Jurkat, Clone E6-1 (cell line): ENCODE results near the gene ARMCX4. TPM values are rescaled to one million over a fixed set of nuclear protein-coding genes. Genes with fewer than 3 reads are reported as not detected.
A peak's percentile ranks its signal among the peaks of the same experiment; 100 is the strongest.
"Not testable (repeated sequence)": the region's sequence is repeated elsewhere in the genome, so short reads cannot be mapped to it uniquely, and the experiment has no call there.

Experiments
- DNase-seq: peaks from one replicate; pipeline ENCODE4 v3.0.0-alpha.2; 2011; ENCODE audit warnings: low read depth, low spot score
- H3K4me3 ChIP-seq: 2 replicates; pipeline ENCODE4 v1.5.1; 2011; ENCODE audit warnings: mild to moderate bottlenecking, low read length, control low read depth, moderate library complexity
- polyA plus RNA-seq: library from polyadenylated mRNA; unstranded; fragments of >200 nt; gene quantifications from one replicate; pipeline ENCODE4 v1.2.1, GENCODE V29; 2012; ENCODE audit warnings: missing spikeins; ENCODE audit not compliant: insufficient read length, insufficient read depth

The ARMCX4 gene
- 4.6 TPM for polyA plus RNA-seq

- peak within 1 kb of the TSS; percentile 40 for H3K4me3 ChIP-seq
- DNase-seq, result no peak
These were observed at the start of gene ARMCX4 for GRCh38 chrX:101485212-101485949. ARMCX4 (plus strand) TSS chrX:101485456; CDS start chrX:101488590, 3,134 bp downstream.

- H3K4me3 ChIP-seq, result no peak overlapping the region
- no peak for DNase-seq
These were observed 43.2 kb upstream of the ARMCX4 start for GRCh38 chrX:101442085-101442484.

- no peak for DNase-seq
- no peak overlapping the region for H3K4me3 ChIP-seq
These were observed 36.0 kb upstream of the ARMCX4 start for GRCh38 chrX:101449279-101449678.

DNA sequence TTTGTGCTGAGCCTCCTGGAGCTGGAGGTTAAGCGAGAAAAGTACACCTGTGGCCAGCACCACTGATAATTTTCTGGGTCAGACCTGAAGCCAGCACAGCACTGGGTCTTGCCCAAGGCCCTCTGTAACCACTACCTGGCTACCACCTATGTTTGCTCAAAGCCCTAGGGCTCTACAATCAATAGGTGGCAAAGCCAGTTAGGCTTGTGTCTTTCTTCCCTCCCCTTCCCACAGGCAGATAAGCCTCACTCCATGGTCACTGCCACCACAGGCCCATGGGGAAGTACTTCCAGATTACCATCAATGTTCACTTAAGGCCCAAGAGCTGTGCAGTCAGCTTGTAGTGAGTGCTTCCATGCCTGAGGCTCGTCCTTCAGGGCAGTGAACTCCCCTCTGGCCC, 35.2 kb upstream of the ARMCX4 start:
- no peak overlapping the region for H3K4me3 ChIP-seq
- no peak for DNase-seq

DNA sequence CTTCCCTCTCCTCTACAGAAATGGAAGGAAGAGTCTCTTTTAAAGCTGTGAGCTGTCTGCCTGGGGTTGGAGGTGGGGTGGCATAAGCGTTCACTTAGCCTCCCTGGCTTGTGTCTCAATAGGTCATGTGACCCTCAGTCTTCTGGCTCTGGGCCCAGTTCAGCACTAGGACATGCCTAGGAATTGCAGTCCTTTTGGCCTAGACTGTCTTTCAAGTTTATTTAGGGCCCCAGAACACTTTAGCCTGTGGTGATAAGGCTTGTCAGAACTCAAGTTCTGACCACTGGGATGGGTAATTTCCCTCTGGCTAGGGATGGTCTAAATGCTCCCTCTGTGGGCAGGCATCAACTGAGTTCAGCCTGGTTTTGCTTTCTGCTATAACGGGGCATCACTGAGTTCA, 34.3 kb upstream of the ARMCX4 start:
- no peak overlapping the region for H3K4me3 ChIP-seq
- no peak for DNase-seq

DNA sequence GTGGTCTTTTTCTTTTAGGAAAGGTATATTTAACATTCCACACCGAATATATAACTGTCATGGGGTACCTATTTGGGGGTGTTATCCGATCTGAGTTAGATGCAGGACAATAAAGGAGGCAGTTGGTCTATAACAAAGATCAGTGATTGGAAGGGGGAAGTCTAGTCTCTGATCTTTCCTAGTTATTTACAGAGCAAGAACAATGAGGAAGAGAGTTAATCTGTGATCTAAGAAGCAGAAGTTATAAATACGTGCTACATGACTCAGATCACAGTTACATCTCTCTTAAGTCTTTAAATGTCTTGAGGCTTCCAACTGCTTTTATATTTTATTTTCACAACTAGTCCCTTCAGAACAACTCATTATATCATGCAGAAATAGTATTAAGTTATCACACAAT, 33.2 kb upstream of the ARMCX4 start:
- no peak for DNase-seq
- H3K4me3 ChIP-seq, result no peak overlapping the region

GRCh38 chrX:101460669-101461068, 24.6 kb upstream of the ARMCX4 start:
- DNase-seq, result no peak
- H3K4me3 ChIP-seq, result no peak overlapping the region

GRCh38 chrX:101462892-101463291, 22.4 kb upstream of the ARMCX4 start:
- H3K4me3 ChIP-seq, result no peak overlapping the region
- DNase-seq, result no peak

GRCh38 chrX:101478366-101478765, 6.9 kb upstream of the ARMCX4 start:
- no peak for DNase-seq
- no peak overlapping the region for H3K4me3 ChIP-seq

DNA sequence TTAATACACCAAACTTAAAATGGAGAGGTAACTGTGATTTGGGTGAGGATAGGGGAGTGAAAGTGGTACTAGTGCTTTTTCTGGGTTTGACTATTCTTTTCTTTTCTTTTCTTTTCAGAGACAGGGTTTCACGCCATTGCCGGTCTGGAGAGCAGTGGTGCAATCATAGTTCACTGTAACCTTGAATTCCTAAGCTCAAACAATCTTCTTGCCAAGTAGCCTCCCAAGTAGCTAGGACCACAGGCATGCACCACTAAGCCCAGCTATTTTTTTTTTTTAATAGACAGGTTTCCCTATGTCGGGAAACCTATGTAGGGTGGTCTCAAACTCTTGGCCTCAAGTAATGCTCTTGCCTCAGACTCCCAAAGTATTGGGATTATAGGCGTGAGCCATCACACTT, 3.0 kb upstream of the ARMCX4 start:
- H3K4me3 ChIP-seq, result no peak overlapping the region
- DNase-seq, result no peak

GRCh38 chrX:101483705-101484104, 1.6 kb upstream of the ARMCX4 start:
- H3K4me3 ChIP-seq, result no peak overlapping the region
- DNase-seq, result no peak

GRCh38 chrX:101484135-101484534, 1.1 kb upstream of the ARMCX4 start:
- no peak overlapping the region for H3K4me3 ChIP-seq
- DNase-seq, result no peak

GRCh38 chrX:101488796-101489195, 3.5 kb downstream of the ARMCX4 start:
- no peak for DNase-seq
- H3K4me3 ChIP-seq, result no peak overlapping the region

GRCh38 chrX:101491943-101492342, 6.7 kb downstream of the ARMCX4 start:
- DNase-seq, result no peak
- no peak overlapping the region for H3K4me3 ChIP-seq

- no peak overlapping the region for H3K4me3 ChIP-seq
- no peak for DNase-seq
These were observed 8.0 kb downstream of the ARMCX4 start for GRCh38 chrX:101493225-101493624.

GRCh38 chrX:101502929-101503328, 17.7 kb downstream of the ARMCX4 start:
- DNase-seq, H3K4me3 ChIP-seq: not testable (repeated sequence)

DNA sequence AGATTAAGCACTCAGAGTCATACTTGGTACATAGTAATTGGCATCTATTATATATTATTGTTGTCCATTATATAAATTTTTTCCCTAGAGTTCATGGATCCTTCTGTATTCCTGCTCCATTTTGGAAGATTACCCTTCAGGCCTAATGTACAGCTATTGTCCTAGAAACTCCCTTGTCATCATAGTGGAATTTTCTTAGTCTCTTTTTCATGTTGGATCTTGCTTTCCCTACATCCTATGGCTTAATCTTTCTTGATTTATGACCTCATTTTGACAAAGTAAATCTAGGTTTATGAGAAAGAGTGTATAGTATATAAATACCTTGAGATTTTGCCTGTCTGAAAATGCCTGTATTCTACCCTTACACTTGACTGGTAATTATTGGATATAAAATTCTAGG, 22.1 kb downstream of the ARMCX4 start:
- no peak for DNase-seq

GRCh38 chrX:101507986-101508385, 22.7 kb downstream of the ARMCX4 start:
- DNase-seq, result no peak
- H3K4me3 ChIP-seq, result no peak overlapping the region

More for the DNA sequence above, 22.1 kb downstream of the ARMCX4 start:
- H3K4me3 ChIP-seq, result no peak overlapping the region

- DNase-seq, result no peak
These were observed 45.7 kb downstream of the ARMCX4 start for GRCh38 chrX:101530944-101531343.

More at GRCh38 chrX:101530944-101531343, 45.7 kb downstream of the ARMCX4 start:
- H3K4me3 ChIP-seq, result no peak overlapping the region
